Pons (tissue), 1 donor: ENCODE data around the gene IFNGR2.

Experiments used
- DNase-seq: peaks from one replicate; pipeline ENCODE4 v3.0.0-alpha.2; 2016; ENCODE audit warnings: low spot score

Gene IFNGR2, protein sequence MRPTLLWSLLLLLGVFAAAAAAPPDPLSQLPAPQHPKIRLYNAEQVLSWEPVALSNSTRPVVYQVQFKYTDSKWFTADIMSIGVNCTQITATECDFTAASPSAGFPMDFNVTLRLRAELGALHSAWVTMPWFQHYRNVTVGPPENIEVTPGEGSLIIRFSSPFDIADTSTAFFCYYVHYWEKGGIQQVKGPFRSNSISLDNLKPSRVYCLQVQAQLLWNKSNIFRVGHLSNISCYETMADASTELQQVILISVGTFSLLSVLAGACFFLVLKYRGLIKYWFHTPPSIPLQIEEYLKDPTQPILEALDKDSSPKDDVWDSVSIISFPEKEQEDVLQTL

DNA sequence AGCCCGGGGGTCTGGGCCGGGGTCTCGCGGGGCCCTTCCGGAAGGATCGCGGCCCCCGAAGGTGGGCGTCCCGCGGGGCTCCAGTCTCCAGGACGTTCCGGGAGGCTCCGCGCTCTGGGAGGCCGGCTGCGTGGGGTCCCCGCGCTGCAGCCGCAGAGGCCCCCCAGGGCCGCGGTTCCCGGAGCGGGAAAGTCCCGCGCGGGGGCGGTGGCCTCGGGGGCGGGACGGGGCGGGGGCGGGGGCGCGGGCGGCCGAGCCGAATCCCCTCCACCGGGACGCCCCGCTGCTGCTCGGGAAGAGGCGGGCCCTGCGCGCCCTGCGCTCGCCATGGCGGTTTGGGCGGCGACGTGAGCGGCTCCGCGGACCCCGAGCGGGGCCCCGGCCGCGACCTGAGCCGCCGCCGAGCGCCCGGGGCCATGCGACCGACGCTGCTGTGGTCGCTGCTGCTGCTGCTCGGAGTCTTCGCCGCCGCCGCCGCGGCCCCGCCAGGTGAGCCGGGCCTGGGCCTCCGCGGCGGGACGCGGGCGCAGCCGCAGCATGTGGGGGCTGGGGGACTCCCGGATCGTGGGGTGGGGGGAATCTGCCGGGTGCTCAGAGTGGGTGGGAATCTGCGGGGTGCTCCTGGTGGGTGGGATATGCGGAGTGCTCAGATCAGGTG lies at the start of gene IFNGR2:
Gene IFNGR2, plus strand, starts transcription at position 286 of the 658 bp plus-strand sequence. Its CDS starts 131 bp downstream, at position 417.
- DNase-seq = no peak

DNA sequence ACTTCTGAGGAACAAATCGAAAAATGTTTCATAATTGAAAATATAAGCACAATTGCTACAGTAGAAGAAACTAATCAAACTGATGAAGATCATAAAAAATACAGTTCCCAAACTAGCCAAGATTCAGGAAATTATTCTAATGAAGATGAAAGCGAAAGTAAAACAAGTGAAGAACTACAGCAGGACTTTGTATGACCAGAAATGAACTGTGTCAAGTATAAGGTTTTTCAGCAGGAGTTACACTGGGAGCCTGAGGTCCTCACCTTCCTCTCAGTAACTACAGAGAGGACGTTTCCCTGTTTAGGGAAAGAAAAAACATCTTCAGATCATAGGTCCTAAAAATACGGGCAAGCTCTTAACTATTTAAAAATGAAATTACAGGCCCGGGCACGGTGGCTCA lies 47.9 kb upstream of the IFNGR2 start:
- DNase-seq = no peak

DNA sequence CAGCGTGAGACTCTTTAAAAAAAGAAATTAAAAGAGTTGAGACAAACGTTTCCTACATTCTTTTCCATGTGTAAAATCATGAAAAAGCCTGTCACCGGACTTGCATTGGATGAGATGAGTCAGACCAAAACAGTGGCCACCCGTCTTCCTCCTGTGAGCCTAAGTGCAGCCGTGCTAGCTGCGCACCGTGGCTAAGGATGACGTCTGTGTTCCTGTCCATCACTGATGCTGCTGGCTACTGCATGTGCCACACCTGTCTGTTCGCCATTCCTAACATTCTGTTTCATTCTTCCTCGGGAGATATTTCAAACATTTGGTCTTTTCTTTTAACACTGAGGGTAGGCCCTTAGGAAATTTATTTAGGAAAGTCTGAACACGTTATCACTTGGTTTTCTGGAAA lies 47.2 kb upstream of the IFNGR2 start:
- no peak for DNase-seq

- DNase-seq = no peak
Observed at GRCh38 chr21:33357177-33357576, 46.0 kb upstream of the IFNGR2 start.

GRCh38 chr21:33359446-33359845 lies 43.8 kb upstream of the IFNGR2 start:
- peak; percentile 57 for DNase-seq

- no peak for DNase-seq
Observed at GRCh38 chr21:33360281-33360680, 42.9 kb upstream of the IFNGR2 start.

DNA sequence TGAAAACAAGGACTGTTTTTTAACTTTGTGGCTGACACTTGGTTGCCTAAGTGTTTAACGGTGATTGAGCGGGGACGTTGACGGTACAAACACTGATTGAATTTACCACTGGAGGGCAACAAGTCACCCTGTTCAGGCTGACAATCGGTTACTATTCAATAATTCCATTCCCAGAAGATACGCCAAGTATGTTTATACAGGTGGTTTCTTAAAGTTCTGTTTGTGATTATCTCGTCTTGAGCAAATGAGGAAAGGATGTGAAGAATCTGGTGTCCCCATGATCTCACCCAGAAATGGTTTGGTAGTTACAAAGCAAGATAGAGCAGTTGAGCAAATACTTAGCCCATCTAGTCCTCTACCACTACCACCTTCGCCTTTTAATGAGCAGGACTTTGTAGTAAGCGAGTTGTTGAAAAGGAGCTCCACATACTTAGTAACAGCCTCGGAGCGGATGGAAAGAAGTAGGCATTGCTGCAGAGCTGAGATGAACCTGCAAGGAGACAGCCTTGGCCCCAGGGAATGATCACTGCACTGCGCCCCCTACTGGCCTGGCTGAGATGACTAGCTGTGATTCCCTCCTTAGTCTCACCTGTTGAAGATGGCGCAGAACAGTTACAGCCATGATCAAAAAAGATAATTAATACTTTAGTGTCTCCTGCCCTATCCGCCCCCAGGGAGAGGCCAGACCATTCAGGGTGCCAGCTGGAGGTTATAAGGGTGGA lies 42.2 kb upstream of the IFNGR2 start:
- peak; percentile 81 for DNase-seq

GRCh38 chr21:33362044-33362555 lies 41.1 kb upstream of the IFNGR2 start:
- peak; percentile 35 for DNase-seq

DNA sequence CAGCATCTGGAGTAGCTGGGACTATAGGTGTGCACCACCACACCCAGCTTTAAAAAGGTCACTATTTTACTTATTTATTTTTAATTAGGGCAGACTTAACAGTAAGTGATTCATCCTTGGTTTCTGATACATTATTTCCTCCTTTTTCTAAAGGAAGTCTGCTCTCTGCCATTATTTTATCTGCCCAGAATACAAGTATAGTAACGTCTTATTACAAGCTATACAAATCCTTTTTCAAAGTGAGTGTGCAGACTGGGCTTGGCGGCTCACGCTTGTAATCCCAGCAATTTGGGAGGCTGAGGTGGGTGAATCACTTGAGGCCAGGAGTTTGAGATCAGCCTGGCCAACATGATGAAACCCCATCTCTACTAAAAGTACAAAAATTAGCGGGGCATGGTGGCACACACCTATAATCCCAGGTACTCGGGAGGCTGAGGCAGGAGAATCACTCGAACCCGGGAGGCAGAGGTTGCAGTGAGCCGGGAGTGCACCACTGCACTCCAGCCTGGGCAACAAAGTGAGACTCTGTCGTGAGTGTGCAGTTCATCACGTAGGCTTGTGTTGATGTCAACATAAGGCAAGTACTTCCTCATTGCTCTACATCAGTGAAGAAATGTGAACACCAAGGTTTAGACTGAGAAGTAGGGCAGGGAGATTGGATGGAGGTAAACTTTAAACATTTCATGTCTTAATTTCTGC lies 39.2 kb upstream of the IFNGR2 start:
- peak; percentile 60 for DNase-seq

- no peak for DNase-seq
Observed at GRCh38 chr21:33364830-33365229, 38.4 kb upstream of the IFNGR2 start.

DNA sequence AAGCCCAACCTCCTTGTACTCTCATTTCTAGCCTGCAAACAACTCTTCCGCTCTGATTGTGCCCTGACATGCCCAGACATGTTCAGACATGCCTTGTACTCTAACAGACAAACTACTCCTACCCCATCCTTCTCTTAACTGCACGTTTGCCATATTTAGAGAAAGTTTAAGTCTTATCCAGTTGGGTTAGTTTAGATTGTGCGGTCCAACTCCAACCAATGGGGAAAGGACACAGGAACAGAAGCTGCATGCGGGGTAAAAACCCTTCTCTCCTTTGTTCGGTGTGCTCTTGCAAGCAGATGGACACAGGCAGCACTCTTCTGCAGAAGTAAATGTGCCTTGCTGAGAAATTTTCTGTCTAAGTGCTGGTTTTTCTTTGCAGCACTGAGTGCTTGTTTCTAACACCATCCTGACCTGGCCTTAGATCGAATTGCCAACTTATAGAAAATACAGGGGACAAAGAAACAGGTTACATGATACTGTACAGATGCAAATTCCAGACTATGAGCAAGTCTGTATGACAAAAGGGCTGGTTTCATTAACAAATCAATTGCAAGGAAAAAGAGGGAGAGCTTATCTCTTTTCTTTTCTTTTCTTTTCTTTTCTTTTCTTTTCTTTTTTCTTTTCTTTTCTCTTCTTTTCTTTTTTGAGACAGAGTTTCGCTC lies 35.8 kb upstream of the IFNGR2 start:
- no peak for DNase-seq

GRCh38 chr21:33368124-33368523 lies 35.1 kb upstream of the IFNGR2 start:
- no peak for DNase-seq

DNA sequence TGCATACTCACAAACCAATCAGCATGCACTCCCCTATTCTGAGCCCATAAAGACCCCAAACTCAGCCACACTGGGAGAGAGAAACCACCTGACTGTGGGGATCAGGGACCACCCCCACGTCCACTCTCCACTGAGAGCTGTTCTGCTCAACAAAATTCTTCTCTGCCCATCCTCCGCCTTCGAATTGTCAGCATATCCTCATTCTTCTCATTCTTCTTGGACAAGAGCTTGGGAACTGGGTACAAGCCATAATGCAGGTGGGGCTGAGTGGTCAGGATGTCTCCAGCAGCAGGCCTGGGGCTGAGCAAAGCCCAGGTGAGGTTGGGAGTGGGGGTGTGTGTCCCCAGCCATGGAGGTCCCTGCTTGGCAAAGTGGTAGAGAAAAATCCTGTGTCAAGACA lies 34.6 kb upstream of the IFNGR2 start:
- no peak for DNase-seq

DNA sequence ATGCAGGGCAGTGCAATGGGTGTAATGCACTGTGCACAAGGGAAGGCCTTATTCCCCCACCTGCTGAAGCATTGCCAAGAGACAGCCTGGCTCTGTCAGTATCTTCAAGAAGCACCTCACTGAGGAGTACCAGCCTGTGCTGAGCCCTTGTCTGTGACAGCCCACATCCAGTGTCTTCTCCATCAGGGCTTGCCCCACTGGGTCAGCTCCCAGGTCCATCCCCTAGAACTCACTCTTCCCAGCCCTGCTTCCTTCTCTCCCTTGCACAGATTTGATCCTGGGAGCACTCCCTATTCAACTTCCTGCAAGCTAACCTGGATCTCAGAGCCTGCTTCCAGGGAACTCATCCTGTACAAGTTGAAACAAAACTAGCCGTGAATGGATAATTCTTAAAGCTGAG lies 33.6 kb upstream of the IFNGR2 start:
- DNase-seq = no peak

DNA sequence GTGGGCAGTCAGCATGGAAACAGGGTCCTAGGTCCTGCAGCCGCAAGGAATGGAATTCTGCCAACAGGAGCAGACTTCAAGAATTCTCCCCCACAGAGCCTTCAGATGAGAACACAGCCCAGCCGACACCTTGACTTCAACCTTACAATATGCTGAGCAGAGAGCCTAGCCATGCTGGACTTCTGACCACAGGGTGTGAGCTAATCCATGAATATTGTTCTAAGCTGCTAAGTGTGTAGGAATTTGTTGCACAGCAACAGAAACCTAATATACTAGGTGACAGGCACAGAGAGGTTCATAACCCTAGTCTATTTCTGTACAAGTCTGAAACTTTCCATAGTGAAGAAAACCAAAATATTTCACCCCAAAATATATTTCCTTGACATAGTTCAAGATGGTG lies 32.9 kb upstream of the IFNGR2 start:
- no peak for DNase-seq

DNA sequence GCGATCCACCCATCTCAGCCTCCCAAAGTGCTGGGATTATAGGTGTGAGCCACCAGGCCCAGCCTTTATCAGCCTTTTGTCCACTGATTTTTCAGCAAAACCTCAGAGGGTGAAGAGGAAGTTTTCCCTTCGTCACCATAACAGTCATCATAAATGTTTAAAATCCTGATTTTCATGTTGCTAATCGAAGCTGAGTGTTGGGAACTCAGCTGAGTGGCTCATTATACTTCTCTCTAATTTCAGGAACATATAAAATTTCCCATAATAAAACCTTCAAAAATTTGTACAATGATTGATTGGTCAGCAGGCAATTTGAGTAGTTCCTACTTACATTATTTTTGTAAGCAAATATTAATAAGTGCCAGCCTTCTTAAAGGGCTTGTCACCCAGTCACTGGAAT lies 31.8 kb upstream of the IFNGR2 start:
- DNase-seq = no peak

DNA sequence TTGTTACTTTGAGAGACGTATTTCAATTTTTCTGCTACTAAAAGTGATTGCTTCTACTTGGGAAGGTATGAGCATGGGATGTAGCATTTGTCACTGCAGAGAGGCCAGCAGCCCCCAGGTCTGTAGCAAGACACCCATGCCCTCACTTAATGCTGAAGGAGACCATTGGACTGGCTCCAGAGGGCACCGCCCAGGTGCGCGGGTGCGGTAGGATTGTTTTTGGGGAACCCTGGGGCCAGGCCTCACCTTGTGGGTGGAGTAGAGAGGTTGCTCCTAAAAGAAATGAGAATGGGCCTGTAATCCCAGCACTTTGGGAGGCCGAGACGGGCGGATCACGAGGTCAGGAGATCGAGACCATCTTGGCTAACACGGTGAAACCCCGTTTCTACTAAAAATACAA lies 30.6 kb upstream of the IFNGR2 start:
- DNase-seq = no peak

GRCh38 chr21:33373451-33373850 lies 29.8 kb upstream of the IFNGR2 start:
- no peak for DNase-seq

DNA sequence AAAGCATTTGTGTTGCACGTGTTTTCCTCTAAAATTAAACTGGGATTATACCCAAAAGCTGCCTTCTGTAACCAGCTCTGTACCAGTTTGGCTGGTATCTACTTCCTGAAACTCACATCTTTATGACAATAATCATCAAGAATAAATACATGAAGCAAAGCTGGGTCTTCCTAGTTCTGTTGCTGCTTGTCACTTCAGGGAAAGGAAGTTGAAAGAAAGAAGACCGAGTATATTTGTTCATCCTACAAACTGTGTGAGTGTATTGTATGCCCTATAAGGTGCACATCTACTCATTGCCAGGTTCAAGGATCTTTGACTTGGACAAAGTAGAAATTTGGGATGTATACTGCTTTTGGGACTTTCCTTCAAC lies 29.1 kb upstream of the IFNGR2 start:
- DNase-seq = no peak

DNA sequence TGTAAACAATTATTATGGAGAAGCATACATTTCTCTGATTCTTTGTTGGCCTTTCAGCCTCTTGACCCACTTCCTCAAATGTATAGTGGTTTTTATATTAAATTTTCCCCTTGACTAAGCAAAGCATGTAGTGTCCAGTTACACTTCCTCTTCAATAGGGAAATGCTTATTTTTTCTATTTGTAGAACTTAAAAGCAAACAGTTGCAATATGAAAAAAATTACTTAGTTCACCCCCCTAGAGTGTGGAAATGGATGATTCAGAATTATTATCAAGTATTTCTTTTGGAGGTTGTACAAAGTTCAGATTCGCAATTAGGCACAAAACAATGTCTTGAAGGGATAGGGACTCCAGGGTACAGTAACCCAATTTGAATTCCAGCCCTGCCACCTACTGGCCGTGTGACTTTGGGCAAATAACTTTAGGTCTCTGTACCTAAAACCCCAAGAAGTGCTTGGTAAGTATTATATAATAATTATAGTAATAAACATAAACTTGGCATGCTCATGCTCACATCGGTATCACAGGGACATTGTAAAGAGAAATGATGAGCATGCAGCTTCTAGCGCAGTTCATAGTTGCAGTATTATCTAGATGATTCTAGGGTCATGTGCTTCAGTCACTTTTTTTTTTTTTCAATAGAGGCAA lies 28.6 kb upstream of the IFNGR2 start:
- DNase-seq = peak; percentile 79

DNA sequence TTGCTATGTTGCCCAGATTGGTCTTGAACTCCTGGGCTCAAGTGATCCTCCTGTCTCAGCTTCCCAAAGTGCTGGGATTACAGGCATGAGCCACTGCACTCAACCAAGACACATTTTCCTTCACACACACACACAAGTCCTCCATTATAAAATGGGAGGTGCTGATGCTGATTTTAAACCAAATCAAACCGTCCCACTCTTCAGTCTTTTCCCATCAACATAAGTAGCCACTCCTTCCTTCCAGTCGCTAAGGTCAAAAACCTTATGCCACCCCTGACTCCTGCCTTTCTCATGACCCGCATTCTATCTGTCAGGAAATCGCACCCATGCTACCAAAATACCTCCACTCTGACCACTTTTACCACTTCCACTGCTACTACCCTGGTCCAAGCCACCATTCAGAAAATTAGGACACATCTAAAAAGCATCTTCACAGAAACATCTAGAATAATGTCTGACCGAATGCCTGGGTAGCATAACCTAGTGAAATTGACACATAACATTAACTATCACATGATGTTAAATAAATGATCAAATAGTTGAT lies 28.0 kb upstream of the IFNGR2 start:
- no peak for DNase-seq
